ENCODE measurements around the gene HMGN2. TPM values are rescaled to one million over a fixed set of nuclear protein-coding genes. Genes with fewer than 3 reads are reported as not detected.

Gene HMGN2
- total and polyA plus RNA-seq, 2 experiments from 2014 or later = 330 to 1,122 TPM

DNA sequence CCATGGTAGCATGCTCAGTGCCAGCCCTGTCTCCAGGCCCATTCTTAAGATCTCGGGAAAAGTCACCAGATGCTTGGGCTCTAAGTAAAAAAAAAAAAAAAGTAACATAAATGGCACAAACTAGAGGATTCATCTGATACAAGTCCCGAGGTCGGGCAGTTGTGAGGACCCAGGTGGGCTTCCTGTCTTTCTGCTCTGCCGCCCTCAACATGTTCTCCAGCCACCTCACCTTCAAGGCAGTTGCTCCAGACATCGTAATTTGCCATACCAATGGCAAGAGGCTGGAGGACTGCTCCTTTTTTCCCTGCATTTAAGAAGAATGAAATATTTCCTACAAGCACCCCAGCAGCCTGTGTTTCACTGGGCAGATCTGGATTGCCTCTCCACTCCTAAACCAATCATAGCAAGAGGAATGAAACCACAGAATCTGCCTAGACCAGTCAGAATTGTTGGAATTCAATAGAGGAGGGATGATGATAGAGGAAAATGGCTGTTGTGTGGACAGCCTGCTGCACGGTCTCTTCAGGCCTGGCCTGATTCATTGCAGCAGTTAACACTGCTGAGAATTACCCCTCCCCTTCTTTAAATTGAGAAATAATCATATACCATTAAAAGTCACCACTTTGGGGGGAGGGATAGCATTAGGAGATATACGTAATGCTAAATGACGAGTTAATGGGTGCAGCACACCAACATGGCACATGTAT lies 5.4 kb downstream of the HMGN2 start:
- TF ChIP-seq CREB1 (CRISPR knock-in tag; IDR thresholded peaks at IDR 0.05; ENCODE audit: low read depth) (no peak), POLR2AphosphoS5 (IDR thresholded peaks at IDR 0.05; ENCODE audit: low read depth) (peak; percentile 20; the same call in 1 of the 2 replicates)

DNA sequence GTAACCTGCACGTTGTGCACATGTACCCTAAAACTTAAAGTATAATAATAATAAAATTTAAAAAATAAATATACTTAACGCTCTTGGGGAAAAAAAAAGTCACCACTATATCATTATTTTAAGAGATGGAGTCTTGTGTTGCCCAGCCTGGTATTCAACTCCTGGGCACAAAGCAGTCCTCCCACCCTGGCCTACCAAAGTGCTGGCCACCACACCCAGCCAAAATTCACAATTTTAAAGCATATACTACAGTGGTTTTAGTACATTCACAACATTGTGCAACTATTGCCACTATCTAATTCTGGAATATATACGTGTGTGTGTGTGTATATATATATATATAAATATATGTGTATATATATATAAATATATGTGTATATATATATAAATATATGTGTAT lies 5.9 kb downstream of the HMGN2 start:
- Histone ChIP-seq H3K79me2 (replicated peaks; ENCODE audit: insufficient read depth) (peaks cover 22% of the 10 kb centered on the region), H3K4me1 (ENCODE audit: insufficient read depth) (peaks cover 9% of the 10 kb centered on the region), H3K9me2 (ENCODE audit: insufficient read depth) (no peaks in the 10 kb centered on the region), H3F3A (replicated peaks; ENCODE audit: low read depth) (peaks cover 41% of the 10 kb centered on the region), H3K27me3 (ENCODE audit: insufficient read depth) (no peaks in the 10 kb centered on the region), H3K27ac (ENCODE audit: low read depth) (no peak overlapping the region), H3K4me2 (no peak overlapping the region), H4K20me1 (replicated peaks; ENCODE audit: insufficient read depth) (peaks cover 26% of the 10 kb centered on the region), H3K4me3 (no peak overlapping the region), H2AFZ (no peak overlapping the region), H3K36me3 (ENCODE audit: insufficient read depth) (peaks cover 44% of the 10 kb centered on the region)
- Mint-ChIP-seq H3K27me3 (ENCODE audit: insufficient read depth, low read depth, poor library complexity) (peaks cover 9% of the 10 kb centered on the region), H3K4me3 (no peak overlapping the region), H3K4me1 (peaks cover 22% of the 10 kb centered on the region), H3K36me3 (ENCODE audit: low read depth) (peaks cover 53% of the 10 kb centered on the region), H3K9me3 (peaks cover 3% of the 10 kb centered on the region; the same call in 1 of the 3 replicates), H3K27ac (no peak overlapping the region)
- ATAC-seq (no peak), DNase-seq (ENCODE audit: low spot score) (no peak)
- TF ChIP-seq ZNF114 (CRISPR knock-in tag; IDR thresholded peaks at IDR 0.05) (no peak), ZNF331 (CRISPR knock-in tag; IDR thresholded peaks at IDR 0.05; ENCODE audit: low read depth) (no peak), EZH2phosphoT487 (IDR thresholded peaks at IDR 0.05; ENCODE audit: unreplicated experiment) (no peak), STAT1 (IDR thresholded peaks at IDR 0.05; ENCODE audit: unreplicated experiment) (no peak), CREB1 (CRISPR knock-in tag; IDR thresholded peaks at IDR 0.05; ENCODE audit: low read depth) (no peak), EZH2 (IDR thresholded peaks at IDR 0.05; ENCODE audit: low read depth, unreplicated experiment) (no peak), JUNB (IDR thresholded peaks at IDR 0.05; ENCODE audit: unreplicated experiment) (no peak), NANOG (IDR thresholded peaks at IDR 0.05; ENCODE audit: borderline replicate concordance) (no peak)
- TF ChIP-seq, protein P1, sequence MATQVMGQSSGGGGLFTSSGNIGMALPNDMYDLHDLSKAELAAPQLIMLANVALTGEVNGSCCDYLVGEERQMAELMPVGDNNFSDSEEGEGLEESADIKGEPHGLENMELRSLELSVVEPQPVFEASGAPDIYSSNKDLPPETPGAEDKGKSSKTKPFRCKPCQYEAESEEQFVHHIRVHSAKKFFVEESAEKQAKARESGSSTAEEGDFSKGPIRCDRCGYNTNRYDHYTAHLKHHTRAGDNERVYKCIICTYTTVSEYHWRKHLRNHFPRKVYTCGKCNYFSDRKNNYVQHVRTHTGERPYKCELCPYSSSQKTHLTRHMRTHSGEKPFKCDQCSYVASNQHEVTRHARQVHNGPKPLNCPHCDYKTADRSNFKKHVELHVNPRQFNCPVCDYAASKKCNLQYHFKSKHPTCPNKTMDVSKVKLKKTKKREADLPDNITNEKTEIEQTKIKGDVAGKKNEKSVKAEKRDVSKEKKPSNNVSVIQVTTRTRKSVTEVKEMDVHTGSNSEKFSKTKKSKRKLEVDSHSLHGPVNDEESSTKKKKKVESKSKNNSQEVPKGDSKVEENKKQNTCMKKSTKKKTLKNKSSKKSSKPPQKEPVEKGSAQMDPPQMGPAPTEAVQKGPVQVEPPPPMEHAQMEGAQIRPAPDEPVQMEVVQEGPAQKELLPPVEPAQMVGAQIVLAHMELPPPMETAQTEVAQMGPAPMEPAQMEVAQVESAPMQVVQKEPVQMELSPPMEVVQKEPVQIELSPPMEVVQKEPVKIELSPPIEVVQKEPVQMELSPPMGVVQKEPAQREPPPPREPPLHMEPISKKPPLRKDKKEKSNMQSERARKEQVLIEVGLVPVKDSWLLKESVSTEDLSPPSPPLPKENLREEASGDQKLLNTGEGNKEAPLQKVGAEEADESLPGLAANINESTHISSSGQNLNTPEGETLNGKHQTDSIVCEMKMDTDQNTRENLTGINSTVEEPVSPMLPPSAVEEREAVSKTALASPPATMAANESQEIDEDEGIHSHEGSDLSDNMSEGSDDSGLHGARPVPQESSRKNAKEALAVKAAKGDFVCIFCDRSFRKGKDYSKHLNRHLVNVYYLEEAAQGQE (IDR thresholded peaks at IDR 0.05; ENCODE audit: unreplicated experiment) = no peak
- TF ChIP-seq, protein P2, sequence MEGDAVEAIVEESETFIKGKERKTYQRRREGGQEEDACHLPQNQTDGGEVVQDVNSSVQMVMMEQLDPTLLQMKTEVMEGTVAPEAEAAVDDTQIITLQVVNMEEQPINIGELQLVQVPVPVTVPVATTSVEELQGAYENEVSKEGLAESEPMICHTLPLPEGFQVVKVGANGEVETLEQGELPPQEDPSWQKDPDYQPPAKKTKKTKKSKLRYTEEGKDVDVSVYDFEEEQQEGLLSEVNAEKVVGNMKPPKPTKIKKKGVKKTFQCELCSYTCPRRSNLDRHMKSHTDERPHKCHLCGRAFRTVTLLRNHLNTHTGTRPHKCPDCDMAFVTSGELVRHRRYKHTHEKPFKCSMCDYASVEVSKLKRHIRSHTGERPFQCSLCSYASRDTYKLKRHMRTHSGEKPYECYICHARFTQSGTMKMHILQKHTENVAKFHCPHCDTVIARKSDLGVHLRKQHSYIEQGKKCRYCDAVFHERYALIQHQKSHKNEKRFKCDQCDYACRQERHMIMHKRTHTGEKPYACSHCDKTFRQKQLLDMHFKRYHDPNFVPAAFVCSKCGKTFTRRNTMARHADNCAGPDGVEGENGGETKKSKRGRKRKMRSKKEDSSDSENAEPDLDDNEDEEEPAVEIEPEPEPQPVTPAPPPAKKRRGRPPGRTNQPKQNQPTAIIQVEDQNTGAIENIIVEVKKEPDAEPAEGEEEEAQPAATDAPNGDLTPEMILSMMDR (conservative IDR thresholded peaks at IDR 0.05; ENCODE audit: low read depth in 2 of 2) = no peak

More for the DNA sequence above, 5.4 kb downstream of the HMGN2 start:
- H3K27me3 ChIP-seq (ENCODE audit: insufficient read depth) = no peaks in the 10 kb centered on the region
- peaks cover 3% of the 10 kb centered on the region; the same call in 1 of the 3 replicates for H3K9me3 Mint-ChIP-seq
- ATAC-seq (peak; percentile 6; the same call in 2 of the 3 replicates), DNase-seq (ENCODE audit: low spot score) (peak; percentile 26)
- no peak overlapping the region for H3K4me3 ChIP-seq
- peak overlapping the region; percentile 73; the same call in 1 of the 2 replicates for H3K27ac Mint-ChIP-seq
- peaks cover 41% of the 10 kb centered on the region for H3F3A ChIP-seq (replicated peaks; ENCODE audit: low read depth)
- peak overlapping the region; percentile 61; the same call in 1 of the 2 replicates for H3K27ac ChIP-seq (ENCODE audit: low read depth)
- no peak overlapping the region for H2AFZ ChIP-seq
- H3K4me2 ChIP-seq = no peak overlapping the region
- peaks cover 44% of the 10 kb centered on the region for H3K36me3 ChIP-seq (ENCODE audit: insufficient read depth)
- peaks cover 55% of the 10 kb centered on the region for H3K36me3 Mint-ChIP-seq (ENCODE audit: low read depth)
- H3K27me3 Mint-ChIP-seq (ENCODE audit: insufficient read depth, low read depth, poor library complexity) = peaks cover 11% of the 10 kb centered on the region
- H3K4me3 Mint-ChIP-seq = no peak overlapping the region
- peaks cover 10% of the 10 kb centered on the region for H3K4me1 ChIP-seq (ENCODE audit: insufficient read depth)
- peaks cover 23% of the 10 kb centered on the region for H3K79me2 ChIP-seq (replicated peaks; ENCODE audit: insufficient read depth)
- H3K4me1 Mint-ChIP-seq = peaks cover 19% of the 10 kb centered on the region
- no peaks in the 10 kb centered on the region for H3K9me2 ChIP-seq (ENCODE audit: insufficient read depth)
- peaks cover 27% of the 10 kb centered on the region for H4K20me1 ChIP-seq (replicated peaks; ENCODE audit: insufficient read depth)
